Muscle layer of duodenum (tissue), 2 donors: Measurements from ENCODE around the gene IGIP.
A peak's percentile ranks its signal among the peaks of the same experiment; 100 is the strongest.

Source experiments
- H3K27ac ChIP-seq: one replicate; pipeline ENCODE4 v1.7.0; 2013; ENCODE audit warnings: mild to moderate bottlenecking, low read length
- H3K27me3 ChIP-seq: one replicate; pipeline ENCODE4 v1.7.0; 2013; ENCODE audit warnings: low read depth, mild to moderate bottlenecking, control low read depth, low read length
- H3K36me3 ChIP-seq, 2 donors: one replicate each; pipeline ENCODE4 v1.7.0; 2013; ENCODE audit warnings: low read length in 2 of 2, control low read depth in 1 of 2, mild to moderate bottlenecking in 1 of 2; ENCODE audit not compliant: insufficient read depth in 2 of 2, control insufficient read depth in 1 of 2
- H3K4me1 ChIP-seq, 2 donors: one replicate each; pipeline ENCODE4 v1.7.0; 2013; ENCODE audit warnings: low read length in 2 of 2, mild to moderate bottlenecking in 2 of 2, control low read depth in 1 of 2, moderate library complexity in 1 of 2; ENCODE audit not compliant: insufficient read depth in 2 of 2, control insufficient read depth in 1 of 2
- H3K4me3 ChIP-seq, 2 donors: one replicate each; pipeline ENCODE4 v1.7.0; 2013; ENCODE audit warnings: low read length in 2 of 2, low read depth in 1 of 2, mild to moderate bottlenecking in 1 of 2
- H3K9me3 ChIP-seq, 2 donors: one replicate each; pipeline ENCODE4 v1.7.0; 2013; ENCODE audit warnings: low read length in 2 of 2, control low read depth in 1 of 2, mild to moderate bottlenecking in 1 of 2; ENCODE audit not compliant: control insufficient read depth in 1 of 2
- donor health status: healthy.

Gene IGIP

DNA sequence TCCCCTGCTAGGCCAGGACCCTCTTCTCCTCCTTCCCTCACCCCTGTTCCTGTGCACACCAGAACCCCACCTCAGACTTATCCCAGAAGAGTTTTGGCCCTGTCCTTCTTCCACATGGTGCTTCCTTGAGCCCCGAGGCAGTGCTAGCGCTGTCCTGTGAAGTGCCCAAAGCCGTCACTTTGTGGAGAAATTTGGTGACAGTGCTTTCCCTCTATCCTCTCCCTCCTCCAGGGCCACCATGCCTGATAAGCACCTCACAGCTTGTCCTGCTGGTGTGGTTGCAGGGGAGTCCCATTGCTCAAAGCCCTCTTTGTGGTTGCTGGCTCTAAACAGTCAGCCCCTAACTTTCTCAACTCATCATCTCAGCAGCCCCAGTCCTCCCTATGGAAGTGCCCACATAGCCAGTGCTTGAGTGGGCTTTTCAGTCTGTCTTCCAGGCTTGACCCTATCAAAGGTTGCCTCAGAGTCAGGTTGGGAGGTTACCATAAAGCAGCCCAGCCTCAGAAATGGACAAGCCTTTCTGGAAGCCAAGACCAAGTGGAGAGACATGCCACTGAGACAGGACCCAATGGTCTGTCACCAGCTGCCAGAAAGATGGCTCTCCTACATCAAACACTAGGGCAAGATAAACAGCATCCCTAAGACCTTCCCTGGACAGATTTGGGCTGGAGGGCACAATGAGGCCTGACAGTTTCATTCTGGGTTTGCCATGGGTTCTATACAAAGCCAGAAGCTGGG lies 18.0 kb downstream of the IGIP start:
- Histone ChIP-seq H3K4me3 (no peak overlapping the region), H3K4me1 (peaks cover 5 to 21% of the 10 kb centered on the region in 2 donors), H3K9me3 (no peaks in the 10 kb centered on the region), H3K36me3 (no peaks in the 10 kb centered on the region), H3K27me3 (no peaks in the 10 kb centered on the region), H3K27ac (no peak overlapping the region)

DNA sequence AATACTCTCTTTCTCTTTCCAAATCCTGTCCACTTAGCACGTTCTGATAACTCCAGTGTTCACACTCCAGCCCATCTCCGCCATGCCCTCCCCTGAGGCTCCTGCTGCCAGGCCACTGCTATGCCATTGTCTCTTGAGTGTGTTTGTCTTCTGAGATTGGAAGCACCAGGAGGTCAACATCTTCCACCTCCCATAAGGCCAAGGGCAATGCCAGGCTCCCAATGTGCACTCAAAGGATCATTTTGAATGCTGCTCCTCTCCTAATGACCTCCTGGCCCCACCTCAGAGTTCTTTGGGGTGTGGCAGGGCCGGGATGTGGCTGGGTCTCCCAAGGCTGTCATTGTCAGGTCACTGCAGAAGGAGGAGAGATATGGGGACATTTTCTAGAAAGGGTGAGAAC lies 19.5 kb downstream of the IGIP start:
- Histone ChIP-seq H3K27ac (no peak overlapping the region), H3K4me3 (peak overlapping the region in 1 of 2 donors; percentile 63), H3K9me3 (no peaks in the 10 kb centered on the region), H3K4me1 (peaks cover 5 to 21% of the 10 kb centered on the region in 2 donors), H3K27me3 (no peaks in the 10 kb centered on the region), H3K36me3 (no peaks in the 10 kb centered on the region)

DNA sequence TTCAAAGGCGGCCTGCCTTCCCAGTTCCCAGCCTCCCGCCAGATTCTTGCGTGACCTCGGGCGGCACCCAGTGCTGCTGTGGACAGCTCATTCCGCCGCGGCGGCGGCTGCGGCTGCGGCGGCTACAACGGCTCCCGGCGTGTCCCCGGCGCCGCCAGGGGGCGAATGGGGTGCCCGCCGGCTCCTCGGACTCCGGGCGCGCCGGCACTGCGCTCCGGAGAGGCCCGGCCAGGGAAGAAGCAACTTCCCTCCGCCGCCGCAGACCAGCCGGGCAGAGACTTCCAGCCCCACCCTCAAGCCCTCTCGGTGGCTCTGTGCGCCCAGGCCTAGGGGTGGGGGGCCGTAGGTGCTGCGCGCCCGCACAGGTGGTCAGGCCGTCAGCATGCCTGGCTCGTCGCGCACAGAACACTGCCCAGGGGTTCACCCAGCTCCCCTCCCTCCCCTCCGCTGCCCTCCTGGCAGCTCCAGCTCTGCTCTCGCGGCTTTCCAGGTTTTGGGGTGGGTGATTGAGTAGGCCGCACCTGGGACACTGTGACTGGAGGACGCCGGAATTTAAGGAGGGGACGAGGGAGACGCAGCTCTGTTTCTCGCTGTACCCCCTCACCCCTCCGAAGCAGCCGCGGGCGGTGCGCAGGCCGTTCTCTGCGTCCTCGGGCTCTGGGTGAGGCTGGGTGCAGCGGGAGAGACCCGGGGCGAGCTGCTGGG lies 20.2 kb downstream of the IGIP start:
- Histone ChIP-seq H3K4me3 (peak overlapping the region in 1 of 2 donors; percentile 63), H3K4me1 (peaks cover 5 to 14% of the 10 kb centered on the region in 2 donors), H3K27ac (no peak overlapping the region), H3K27me3 (no peaks in the 10 kb centered on the region), H3K9me3 (no peaks in the 10 kb centered on the region), H3K36me3 (no peaks in the 10 kb centered on the region)

DNA sequence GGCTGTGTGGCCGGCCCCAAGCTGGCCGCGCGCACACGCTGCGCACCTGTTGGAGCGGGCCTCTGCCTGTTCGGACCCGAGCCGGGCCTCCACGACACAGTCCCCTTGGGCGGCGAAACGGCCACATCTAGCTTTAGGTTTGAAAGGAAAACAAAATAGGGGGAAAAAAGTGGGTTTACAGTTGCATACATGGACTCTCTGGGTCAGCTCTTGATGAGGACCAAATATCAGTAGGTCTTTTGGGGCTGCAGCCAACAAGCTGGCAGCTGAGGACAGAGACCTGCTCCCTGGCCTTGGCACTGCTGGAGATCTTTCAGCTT lies 20.7 kb downstream of the IGIP start:
- Histone ChIP-seq H3K27me3 (no peaks in the 10 kb centered on the region), H3K9me3 (no peaks in the 10 kb centered on the region), H3K36me3 (no peaks in the 10 kb centered on the region), H3K27ac (no peak overlapping the region), H3K4me1 (peaks cover 5 to 12% of the 10 kb centered on the region in 2 donors), H3K4me3 (peak overlapping the region in 1 of 2 donors; percentile 63)

DNA sequence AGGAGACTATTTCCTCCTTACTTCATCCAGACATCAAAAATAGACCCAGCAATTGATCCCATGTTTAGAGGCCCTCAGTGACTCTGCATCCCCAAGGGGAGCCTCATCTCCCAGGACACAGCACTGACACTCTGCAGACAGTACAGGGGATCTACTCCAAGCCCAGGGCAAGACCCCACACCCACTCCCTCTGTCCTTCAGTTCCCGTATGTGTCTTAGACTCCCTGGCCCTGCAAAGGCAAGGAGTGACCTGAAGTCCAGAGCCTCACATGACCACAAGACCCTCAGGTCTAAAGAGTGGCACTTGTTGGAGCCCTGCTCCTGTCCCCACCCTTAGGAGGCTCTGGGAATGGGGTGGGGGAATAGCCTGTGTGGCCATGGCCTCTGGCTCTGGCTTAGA lies 21.7 kb downstream of the IGIP start:
- H3K4me3 ChIP-seq = no peak overlapping the region
- H3K36me3 ChIP-seq = no peaks in the 10 kb centered on the region
- H3K4me1 ChIP-seq = peaks cover 5 to 12% of the 10 kb centered on the region in 2 donors
- H3K9me3 ChIP-seq = no peaks in the 10 kb centered on the region
- H3K27me3 ChIP-seq = no peaks in the 10 kb centered on the region
- H3K27ac ChIP-seq = no peak overlapping the region

DNA sequence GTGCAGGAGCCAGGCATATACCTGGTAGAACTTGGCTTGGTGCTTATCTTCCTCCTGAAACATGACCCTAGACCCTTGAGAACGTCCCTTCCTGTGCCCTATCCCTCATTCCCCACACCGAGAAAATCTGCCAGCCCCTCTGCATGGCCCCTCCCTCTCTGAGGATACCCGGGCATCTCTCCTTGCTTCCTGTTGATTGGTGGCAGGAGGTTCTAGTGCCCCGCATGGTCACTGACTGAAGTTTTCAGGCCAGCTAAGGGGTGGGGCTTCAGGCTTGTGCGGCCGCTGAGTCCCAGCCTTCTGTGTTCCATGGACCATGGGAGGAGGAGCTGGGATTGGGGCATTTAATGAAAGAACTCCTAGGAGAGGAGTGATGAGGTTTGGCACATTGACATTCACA lies 22.8 kb downstream of the IGIP start:
- Histone ChIP-seq H3K27me3 (no peaks in the 10 kb centered on the region), H3K9me3 (no peaks in the 10 kb centered on the region), H3K4me1 (peaks cover 5 to 19% of the 10 kb centered on the region in 2 donors), H3K27ac (no peak overlapping the region), H3K36me3 (no peaks in the 10 kb centered on the region), H3K4me3 (no peak overlapping the region)

DNA sequence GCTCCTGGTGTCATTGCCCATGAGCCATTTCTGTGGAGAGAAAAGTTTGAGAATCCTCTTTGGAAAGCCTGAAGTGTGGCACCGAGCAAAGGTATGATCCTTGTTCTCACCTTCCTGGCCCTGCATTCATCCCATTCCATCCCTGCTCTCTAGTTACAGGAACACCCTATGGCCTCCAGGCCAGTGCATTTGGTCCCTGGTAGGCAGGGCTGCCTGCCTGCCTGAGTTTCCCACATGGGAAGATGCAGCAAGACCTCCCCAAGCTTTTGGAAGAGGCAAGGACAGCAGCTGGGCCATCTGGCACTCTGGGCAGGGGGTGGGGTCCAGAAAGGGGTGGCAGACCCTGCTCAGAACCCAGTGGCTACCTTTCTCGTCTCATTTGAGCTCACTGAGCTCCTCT lies 24.5 kb downstream of the IGIP start:
- Histone ChIP-seq H3K9me3 (no peaks in the 10 kb centered on the region), H3K4me3 (no peak overlapping the region), H3K36me3 (no peaks in the 10 kb centered on the region), H3K27ac (no peak overlapping the region), H3K4me1 (peaks cover 4 to 25% of the 10 kb centered on the region in 2 donors), H3K27me3 (no peaks in the 10 kb centered on the region)

DNA sequence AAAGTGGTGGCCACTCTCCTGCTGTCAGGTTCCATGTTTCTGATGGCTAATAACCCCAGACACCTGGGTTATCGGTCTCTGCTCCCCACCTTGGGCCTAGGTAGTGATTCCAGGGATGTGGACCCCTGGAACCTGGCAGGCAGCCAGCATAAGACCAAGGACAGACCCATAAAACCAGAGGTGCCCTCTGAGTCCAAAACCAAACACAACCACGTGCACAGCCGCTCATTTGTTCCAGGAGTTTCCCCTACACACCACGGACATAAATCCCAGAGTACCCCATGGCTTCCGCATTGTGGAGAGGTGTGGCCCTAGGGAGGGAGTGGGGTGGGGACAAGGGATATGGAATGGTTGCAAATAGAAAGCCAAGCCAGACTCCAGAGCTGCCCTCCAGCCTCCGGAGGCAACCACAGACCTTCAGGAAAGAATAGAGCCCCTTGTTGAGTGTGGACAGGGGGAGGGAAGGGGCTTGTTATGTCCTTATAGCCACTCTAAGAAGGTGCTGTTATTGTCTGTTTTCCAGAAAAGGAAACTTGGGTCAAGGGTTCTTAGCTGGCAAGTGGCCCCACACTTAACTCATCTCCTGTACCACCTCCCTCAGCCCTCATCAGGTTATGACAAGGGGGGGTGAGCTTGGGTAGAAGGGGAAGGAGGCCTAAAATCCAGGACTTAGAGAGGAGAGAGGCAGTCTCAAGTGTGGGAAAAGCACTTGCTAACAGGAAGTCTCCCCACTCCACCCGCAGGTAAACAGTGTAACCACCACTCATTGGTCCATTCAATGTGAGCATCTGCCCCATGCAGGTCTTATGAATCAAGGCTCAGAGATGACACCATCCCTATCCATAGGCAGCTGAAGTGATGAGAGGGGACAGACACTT lies 25.6 kb downstream of the IGIP start:
- Histone ChIP-seq H3K27ac (no peak overlapping the region), H3K4me3 (no peak overlapping the region), H3K27me3 (no peaks in the 10 kb centered on the region), H3K4me1 (peaks cover under 1 to 20% of the 10 kb centered on the region in 2 donors), H3K9me3 (no peaks in the 10 kb centered on the region), H3K36me3 (no peaks in the 10 kb centered on the region)

DNA sequence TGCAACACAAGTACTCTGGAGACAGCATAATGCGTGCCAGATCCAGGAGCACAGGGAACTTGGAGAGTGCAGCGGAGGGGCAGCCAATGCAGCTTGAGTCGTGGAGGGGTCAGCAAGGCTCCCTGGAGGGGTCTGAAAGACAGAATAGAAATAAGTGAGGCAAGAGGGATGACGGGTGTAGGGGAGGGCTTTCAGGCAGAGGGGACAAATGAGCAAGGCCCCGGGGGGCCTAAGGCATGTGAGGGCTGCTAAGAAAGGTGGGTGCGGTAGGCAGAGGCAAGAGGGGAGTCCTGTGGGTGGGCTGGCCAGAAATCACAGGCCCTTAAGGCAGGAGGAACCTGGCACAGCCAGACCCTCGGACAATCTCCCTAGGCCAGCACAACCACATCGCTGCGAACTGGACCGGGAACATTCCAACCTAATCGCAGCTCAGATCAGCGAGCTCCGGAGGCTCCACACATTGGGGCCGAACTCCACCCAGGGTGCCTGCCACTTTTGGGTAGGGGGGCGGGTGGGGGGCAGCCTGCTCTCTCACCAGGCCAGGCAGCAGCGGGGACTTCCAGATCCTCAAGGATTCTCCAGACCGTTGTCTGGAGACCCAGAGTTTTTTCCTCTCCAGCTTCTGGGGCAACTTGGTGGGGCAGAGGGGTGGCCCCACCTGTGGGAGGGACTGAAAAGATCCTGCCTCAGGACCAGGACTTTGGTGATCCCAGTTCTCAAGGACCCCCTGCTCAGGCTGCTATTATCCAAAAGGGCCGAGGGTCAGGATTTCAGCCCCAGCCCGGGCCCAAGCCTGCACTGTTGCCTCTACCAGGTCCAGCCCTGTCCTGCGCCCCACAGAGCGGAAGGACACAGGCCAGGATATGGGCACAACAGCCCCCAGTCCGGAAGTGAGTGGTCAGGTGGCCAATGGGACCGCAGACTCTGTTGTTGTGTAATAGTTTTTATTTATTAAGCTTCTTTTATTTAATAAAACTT lies 26.6 kb downstream of the IGIP start:
- Histone ChIP-seq H3K36me3 (no peaks in the 10 kb centered on the region), H3K9me3 (no peaks in the 10 kb centered on the region), H3K27ac (no peak overlapping the region), H3K4me1 (peaks cover 6 to 26% of the 10 kb centered on the region in 2 donors), H3K4me3 (no peak overlapping the region), H3K27me3 (no peaks in the 10 kb centered on the region)

DNA sequence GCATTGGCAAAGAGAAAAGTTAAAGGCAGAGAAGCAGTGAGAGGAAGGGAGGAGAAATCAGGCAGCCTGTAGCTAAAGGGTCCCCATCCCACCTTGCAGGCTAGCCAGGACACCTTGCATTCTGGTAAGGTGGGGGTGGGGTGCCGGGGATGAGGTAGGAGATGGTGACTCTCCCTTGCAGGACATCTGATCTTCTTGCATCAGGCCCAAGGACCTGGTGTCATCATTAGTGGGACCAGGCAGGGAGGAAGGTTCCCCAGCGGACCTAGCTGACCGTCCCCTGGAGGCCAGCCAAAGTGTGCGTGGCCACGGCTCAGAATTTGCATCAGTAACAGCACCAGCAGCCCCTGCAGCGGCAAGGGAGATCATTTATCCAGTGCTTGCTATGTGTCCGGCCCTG lies 27.5 kb downstream of the IGIP start:
- no peak overlapping the region for H3K27ac ChIP-seq
- H3K4me3 ChIP-seq = no peak overlapping the region
- no peaks in the 10 kb centered on the region for H3K9me3 ChIP-seq
- H3K36me3 ChIP-seq = no peaks in the 10 kb centered on the region
- no peaks in the 10 kb centered on the region for H3K27me3 ChIP-seq
- peaks cover 6 to 26% of the 10 kb centered on the region in 2 donors for H3K4me1 ChIP-seq
